Mucosa of descending colon (tissue), 3 donors: ENCODE results near the gene ACAA2. TPM values are rescaled to one million over a fixed set of nuclear protein-coding genes. Genes with fewer than 3 reads are reported as not detected.

ENCODE experiments used
- ATAC-seq: fragments of 200-7000 bp; cut with Tn5 transposase; one replicate; pipeline ENCODE4 v1.9.1; 2020; ENCODE audit warnings: mild to moderate bottlenecking, moderate library complexity
- DNase-seq, 3 donors: peaks; one replicate each; pipeline ENCODE4 v3.0.0-alpha.2; 2020
- H3K36me3 ChIP-seq: fragments of 200-600 bp; one replicate; pipeline ENCODE4 v1.8.0; 2021; ENCODE audit warnings: low read depth, mild to moderate bottlenecking
- H3K4me1 ChIP-seq: fragments of 200-600 bp; one replicate; pipeline ENCODE4 v1.8.0; 2021; ENCODE audit warnings: low read depth, mild to moderate bottlenecking
- H3K4me3 ChIP-seq: fragments of 200-600 bp; one replicate; pipeline ENCODE4 v1.8.0; 2021; ENCODE audit warnings: mild to moderate bottlenecking
- H3K9me3 ChIP-seq: fragments of 200-600 bp; one replicate; pipeline ENCODE4 v1.8.0; 2021; ENCODE audit warnings: mild to moderate bottlenecking
- intact Hi-C, 2 donors: fragments of 100-400 bp; cut with DNase I in 1 of 2; cut with micrococcal nuclease in 1 of 2; formaldehyde crosslinking; loops; one replicate each; pipeline versions ENCODE4 v1.11.0 to v1.11.1; 2022; cut with DNase I, micrococcal nuclease
- total RNA-seq, 3 donors: library from RNA; stranded (reverse); fragmentation: NEBNext Ultra II Directional in 2 of 3; extraction: Animal tissue kit (Norgen Biotek cat#: 25700) in 2 of 3; gene quantifications; one replicate each; pipeline versions ENCODE4 v1.2.1 to v1.2.4, GENCODE V29; 2021 to 2023
- TF ChIP-seq, protein P1 (sequence below): fragments of 200-600 bp; IDR thresholded peaks from one replicate; pipeline ENCODE4 v1.8.0; 2022; ENCODE audit warnings: antibody characterized with exemption, mild to moderate bottlenecking
- donor health status: DM: no; HTN: no; CAD: no; lungs with moderate emphysema.
- donor health status: DM: no; HTN: no; CAD: no.
- donor health status: DM: no; HTN: yes; CAD: no.

ACAA2 gene
- total RNA-seq, 3 donors from 2014 or later: 148 to 332 (median 281) TPM

- Histone ChIP-seq H3K4me1 (no peaks in the 10 kb centered on the region), H3K36me3 (no peaks in the 10 kb centered on the region), H3K9me3 (no peaks in the 10 kb centered on the region), H3K4me3 (no peak overlapping the region)
- intact Hi-C loops: no loop called here
- ATAC-seq (no peak), DNase-seq (no peak)
- TF ChIP-seq, protein P1, sequence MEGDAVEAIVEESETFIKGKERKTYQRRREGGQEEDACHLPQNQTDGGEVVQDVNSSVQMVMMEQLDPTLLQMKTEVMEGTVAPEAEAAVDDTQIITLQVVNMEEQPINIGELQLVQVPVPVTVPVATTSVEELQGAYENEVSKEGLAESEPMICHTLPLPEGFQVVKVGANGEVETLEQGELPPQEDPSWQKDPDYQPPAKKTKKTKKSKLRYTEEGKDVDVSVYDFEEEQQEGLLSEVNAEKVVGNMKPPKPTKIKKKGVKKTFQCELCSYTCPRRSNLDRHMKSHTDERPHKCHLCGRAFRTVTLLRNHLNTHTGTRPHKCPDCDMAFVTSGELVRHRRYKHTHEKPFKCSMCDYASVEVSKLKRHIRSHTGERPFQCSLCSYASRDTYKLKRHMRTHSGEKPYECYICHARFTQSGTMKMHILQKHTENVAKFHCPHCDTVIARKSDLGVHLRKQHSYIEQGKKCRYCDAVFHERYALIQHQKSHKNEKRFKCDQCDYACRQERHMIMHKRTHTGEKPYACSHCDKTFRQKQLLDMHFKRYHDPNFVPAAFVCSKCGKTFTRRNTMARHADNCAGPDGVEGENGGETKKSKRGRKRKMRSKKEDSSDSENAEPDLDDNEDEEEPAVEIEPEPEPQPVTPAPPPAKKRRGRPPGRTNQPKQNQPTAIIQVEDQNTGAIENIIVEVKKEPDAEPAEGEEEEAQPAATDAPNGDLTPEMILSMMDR: no peak
Observed at GRCh38 chr18:49761771-49762170, 51.6 kb downstream of the ACAA2 start.

DNA sequence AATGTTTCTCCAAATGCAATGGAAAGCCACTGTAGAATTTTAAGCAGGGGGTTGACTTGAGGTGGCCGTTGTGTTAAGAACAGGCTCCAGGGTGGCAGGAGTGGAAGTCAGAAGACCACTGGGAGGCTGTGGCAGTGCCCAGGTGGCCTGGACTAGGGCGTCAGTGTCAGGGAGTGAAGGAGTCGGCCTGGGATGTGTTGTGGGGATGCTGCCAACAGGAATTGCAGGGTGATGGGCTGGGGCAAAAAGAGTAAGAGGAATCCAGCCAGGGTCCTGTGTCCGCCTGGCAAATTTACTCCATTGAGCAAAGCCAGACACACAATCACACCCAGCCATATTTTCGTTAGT lies 55.1 kb downstream of the ACAA2 start:
- H3K9me3 ChIP-seq: no peaks in the 10 kb centered on the region
- intact Hi-C loops: no loop called here
- H3K4me1 ChIP-seq: no peaks in the 10 kb centered on the region
- TF ChIP-seq, protein P1: no peak
- DNase-seq: no peak
- ATAC-seq: no peak
- no peaks in the 10 kb centered on the region for H3K36me3 ChIP-seq
- H3K4me3 ChIP-seq: no peak overlapping the region

- DNase-seq: peak in 2 of 3 donors; percentile 23 to 39
- no peaks in the 10 kb centered on the region for H3K36me3 ChIP-seq
- H3K4me3 ChIP-seq: no peak overlapping the region
- no peaks in the 10 kb centered on the region for H3K9me3 ChIP-seq
- ATAC-seq: peak; percentile 77
- H3K4me1 ChIP-seq: no peaks in the 10 kb centered on the region
- intact Hi-C loops: no loop called here
- TF ChIP-seq, protein P1: no peak
Observed at GRCh38 chr18:49757513-49758262, 55.6 kb downstream of the ACAA2 start.

DNA sequence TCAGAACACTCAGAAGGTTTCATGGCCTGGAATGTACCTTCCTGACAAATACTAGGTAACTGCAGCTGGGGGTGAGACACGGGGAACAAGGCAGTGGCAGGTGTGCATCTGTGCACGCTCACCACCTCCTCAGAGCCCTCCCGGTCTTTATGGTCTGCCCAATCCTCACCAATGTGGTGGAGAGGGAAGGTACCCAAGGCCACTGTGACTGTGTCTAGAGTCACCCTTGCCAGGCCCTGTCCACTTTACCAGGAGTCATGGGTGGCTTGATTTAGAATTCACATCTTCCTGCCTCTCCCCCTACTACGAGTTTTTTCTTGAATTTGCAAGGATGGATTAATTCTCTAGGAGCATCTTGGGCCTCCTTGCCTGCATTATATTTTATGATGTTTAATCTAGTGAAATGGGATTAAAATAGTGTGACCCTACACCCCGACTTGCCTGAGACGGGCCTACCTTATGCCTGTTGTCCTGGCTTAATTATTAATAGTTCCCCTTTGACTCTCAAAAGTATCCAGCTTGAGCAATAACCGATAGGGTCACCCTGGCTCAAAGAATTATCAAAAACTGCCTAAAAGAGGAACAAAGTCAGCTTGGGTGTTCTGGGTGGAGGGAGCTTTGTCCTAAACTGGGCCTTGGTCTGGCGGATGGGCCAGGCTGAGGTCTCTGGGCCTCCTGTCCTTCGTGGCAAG lies 56.5 kb downstream of the ACAA2 start:
- no peak for DNase-seq
- no peaks in the 10 kb centered on the region for H3K4me1 ChIP-seq
- intact Hi-C loops: no loop called here
- no peaks in the 10 kb centered on the region for H3K36me3 ChIP-seq
- H3K9me3 ChIP-seq: no peaks in the 10 kb centered on the region
- H3K4me3 ChIP-seq: no peak overlapping the region
- no peak for ATAC-seq
- TF ChIP-seq, protein P1: no peak

DNA sequence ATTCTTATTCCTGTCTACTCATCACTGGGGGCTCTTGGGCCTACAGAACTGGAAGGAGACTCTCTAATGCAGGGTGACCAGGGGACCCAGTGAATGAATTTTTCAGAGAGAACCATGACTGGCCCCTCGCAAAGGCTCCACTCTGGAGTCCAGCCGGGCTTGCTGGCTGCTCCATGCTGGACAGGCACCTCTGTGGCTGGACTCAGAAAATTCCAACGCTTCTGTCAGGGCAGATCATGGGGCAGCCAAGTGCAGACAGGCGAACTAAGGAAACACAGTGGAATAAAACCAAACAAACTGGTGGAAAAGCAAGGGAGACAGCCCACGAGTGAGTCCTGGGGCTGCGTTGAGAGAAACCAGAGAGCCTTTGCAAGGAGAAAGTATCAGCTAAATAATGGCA lies 57.2 kb downstream of the ACAA2 start:
- H3K9me3 ChIP-seq: no peaks in the 10 kb centered on the region
- TF ChIP-seq, protein P1: no peak
- DNase-seq (no peak), ATAC-seq (no peak)
- no peak overlapping the region for H3K4me3 ChIP-seq
- intact Hi-C loops: no loop called here
- no peaks in the 10 kb centered on the region for H3K4me1 ChIP-seq
- no peaks in the 10 kb centered on the region for H3K36me3 ChIP-seq
